Gastroesophageal sphincter (tissue), 3 donors: ENCODE results near the gene KHNYN.

Source experiments
- CTCF ChIP-seq, 4 experiments: fragments of 200-600 bp in 2 of 4; fragments of 450-650 bp in 2 of 4; sonication (generic) in 1 of 4; IDR thresholded peaks; one replicate each; pipeline ENCODE4 v1.5.1; 2017 to 2019; ENCODE audit warnings: antibody characterized with exemption in 4 of 4, mild to moderate bottlenecking in 2 of 4, moderate library complexity in 2 of 4
- EP300 ChIP-seq: sonication (generic); formaldehyde crosslinking; IDR thresholded peaks from one replicate; pipeline ENCODE4 v1.6.1; 2017; ENCODE audit warnings: antibody characterized with exemption, mild to moderate bottlenecking
- POLR2A ChIP-seq, 2 donors: fragments of 450-650 bp; IDR thresholded peaks; one replicate each; pipeline ENCODE4 v1.6.1; 2017; ENCODE audit warnings: antibody characterized with exemption in 2 of 2, mild to moderate bottlenecking in 2 of 2, moderate library complexity in 1 of 2
- POLR2AphosphoS5 ChIP-seq: sonication (generic); formaldehyde crosslinking; IDR thresholded peaks from one replicate; pipeline ENCODE4 v1.6.1; 2017; ENCODE audit warnings: antibody characterized with exemption

- no peak for TF ChIP-seq POLR2A (IDR thresholded peaks at IDR 0.05)
- no peak for TF ChIP-seq POLR2AphosphoS5
- no peak for TF ChIP-seq CTCF (IDR thresholded peaks at IDR 0.05)
- no peak for TF ChIP-seq EP300
Measured at GRCh38 chr14:24465368-24465767, 35.6 kb downstream of the KHNYN start.
